Fibroblast of lung (primary cell): ENCODE measurements around the gene MAPK13.

ENCODE experiments used
- CTCF ChIP-seq, 2 donors: IDR thresholded peaks in 1 of 2; conservative IDR thresholded peaks in 1 of 2; 1 replicate in 1 of 2; 2 replicates in 1 of 2; pipeline ENCODE4 v1.5.1; 2011 to 2012; ENCODE audit warnings: low read length in 2 of 2, control low read depth in 1 of 2, inconsistent platforms in 1 of 2, low read depth in 1 of 2, mild to moderate bottlenecking in 1 of 2
- EZH2 ChIP-seq: IDR thresholded peaks from 2 replicates; pipeline ENCODE4 v1.5.1; 2012; ENCODE audit warnings: low read length, control low read depth, mild to moderate bottlenecking; ENCODE audit errors: missing control alignments

GRCh38 chr6:36141961-36142360, 11.6 kb downstream of the MAPK13 start:
- TF ChIP-seq EZH2 (no peak), CTCF (conservative IDR thresholded peaks at IDR 0.05 in 1 of 2, IDR thresholded peaks at IDR 0.05 in 1 of 2; ENCODE audit: low read depth in 1 of 2, low read length in 2 of 2) (no peak)
